Peyer's patch (tissue), 4 donors: ENCODE results near the gene ARID1A. TPM values are rescaled to one million over a fixed set of nuclear protein-coding genes. Genes with fewer than 3 reads are reported as not detected.

Experiments
- DNase-seq, 3 donors: peaks; one replicate each; pipeline ENCODE4 v3.0.0-alpha.2; 2017 to 2019
- H3K27ac ChIP-seq, 4 donors: fragments of 200-600 bp; sonication (generic); one replicate each; pipeline ENCODE4 v1.5.1; 2016 to 2019
- H3K27me3 ChIP-seq, 2 donors: fragments of 200-600 bp; sonication (generic); one replicate each; pipeline ENCODE4 v1.5.1; 2019
- H3K36me3 ChIP-seq, 3 donors: fragments of 200-600 bp; sonication (generic); one replicate each; pipeline ENCODE4 v1.5.1; 2016 to 2019
- H3K4me1 ChIP-seq, 4 donors: fragments of 200-600 bp; sonication (generic); one replicate each; pipeline ENCODE4 v1.5.1; 2016 to 2019
- H3K4me3 ChIP-seq, 4 donors: fragments of 200-600 bp; sonication (generic); 1 replicate in 3 of 4; 2 replicates in 1 of 4; pipeline ENCODE4 v1.5.1; 2016 to 2019; ENCODE audit warnings: mild to moderate bottlenecking in 1 of 4
- H3K9me3 ChIP-seq, 4 donors: fragments of 200-600 bp; sonication (generic); one replicate each; pipeline ENCODE4 v1.5.1; 2016 to 2019; ENCODE audit warnings: mild to moderate bottlenecking in 1 of 4
- POLR2A ChIP-seq, 2 donors: fragments of 450-650 bp; IDR thresholded peaks; one replicate each; pipeline ENCODE4 v1.5.1; 2017; ENCODE audit warnings: antibody characterized with exemption in 2 of 2, mild to moderate bottlenecking in 2 of 2, moderate library complexity in 2 of 2
- total RNA-seq, 4 donors: library from RNA; depleted of rRNA; stranded (reverse); fragments of >200 nt; gene quantifications; one replicate each; pipeline ENCODE4 v1.1.0, GENCODE V29; 2016
- TF ChIP-seq, protein P1 (sequence below), 6 experiments: fragments of 450-650 bp in 4 of 6; fragments of 200-600 bp in 2 of 6; sonication (generic) in 1 of 6; IDR thresholded peaks; one replicate each; pipeline ENCODE4 v1.5.1; 2017 to 2019; ENCODE audit warnings: antibody characterized with exemption in 6 of 6, mild to moderate bottlenecking in 3 of 6, moderate library complexity in 1 of 6

ARID1A gene
- total RNA-seq, 4 donors from 2014 or later: 49.4 to 90.8 (median 66.8) TPM

DNA sequence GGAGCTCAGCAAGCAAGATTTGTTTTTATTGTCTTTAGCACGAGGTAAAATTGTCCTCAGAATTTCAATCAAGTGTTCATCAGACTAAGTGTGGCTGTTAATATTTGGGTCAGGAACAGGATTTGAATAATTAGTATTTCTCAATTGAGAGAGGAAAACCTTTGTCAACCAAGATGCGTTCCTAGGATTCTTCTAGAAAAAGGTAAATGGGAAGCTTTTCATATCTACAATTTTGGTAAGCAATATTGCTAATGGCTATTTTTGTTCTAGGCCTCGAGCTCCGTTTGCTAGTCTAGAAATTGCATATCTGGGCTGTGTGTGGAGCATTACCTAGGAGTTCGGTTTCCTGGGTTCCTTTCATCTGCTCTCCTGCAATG lies 87.8 kb downstream of the ARID1A start:
- DNase-seq: no peak
- Histone ChIP-seq H3K4me1 (peaks cover 11 to 49% (median 18%) of the 10 kb centered on the region in 4 donors), H3K9me3 (no peaks in the 10 kb centered on the region), H3K4me3 (no peak overlapping the region), H3K27me3 (no peaks in the 10 kb centered on the region), H3K27ac (peak overlapping the region in 3 of 4 donors; percentile 38 to 58 (median 57)), H3K36me3 (peaks cover 0 to 33% (median 0%) of the 10 kb centered on the region in 3 donors)
- TF ChIP-seq, protein P1, sequence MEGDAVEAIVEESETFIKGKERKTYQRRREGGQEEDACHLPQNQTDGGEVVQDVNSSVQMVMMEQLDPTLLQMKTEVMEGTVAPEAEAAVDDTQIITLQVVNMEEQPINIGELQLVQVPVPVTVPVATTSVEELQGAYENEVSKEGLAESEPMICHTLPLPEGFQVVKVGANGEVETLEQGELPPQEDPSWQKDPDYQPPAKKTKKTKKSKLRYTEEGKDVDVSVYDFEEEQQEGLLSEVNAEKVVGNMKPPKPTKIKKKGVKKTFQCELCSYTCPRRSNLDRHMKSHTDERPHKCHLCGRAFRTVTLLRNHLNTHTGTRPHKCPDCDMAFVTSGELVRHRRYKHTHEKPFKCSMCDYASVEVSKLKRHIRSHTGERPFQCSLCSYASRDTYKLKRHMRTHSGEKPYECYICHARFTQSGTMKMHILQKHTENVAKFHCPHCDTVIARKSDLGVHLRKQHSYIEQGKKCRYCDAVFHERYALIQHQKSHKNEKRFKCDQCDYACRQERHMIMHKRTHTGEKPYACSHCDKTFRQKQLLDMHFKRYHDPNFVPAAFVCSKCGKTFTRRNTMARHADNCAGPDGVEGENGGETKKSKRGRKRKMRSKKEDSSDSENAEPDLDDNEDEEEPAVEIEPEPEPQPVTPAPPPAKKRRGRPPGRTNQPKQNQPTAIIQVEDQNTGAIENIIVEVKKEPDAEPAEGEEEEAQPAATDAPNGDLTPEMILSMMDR (IDR thresholded peaks at IDR 0.05): no peak
- no peak for TF ChIP-seq POLR2A (IDR thresholded peaks at IDR 0.05)

DNA sequence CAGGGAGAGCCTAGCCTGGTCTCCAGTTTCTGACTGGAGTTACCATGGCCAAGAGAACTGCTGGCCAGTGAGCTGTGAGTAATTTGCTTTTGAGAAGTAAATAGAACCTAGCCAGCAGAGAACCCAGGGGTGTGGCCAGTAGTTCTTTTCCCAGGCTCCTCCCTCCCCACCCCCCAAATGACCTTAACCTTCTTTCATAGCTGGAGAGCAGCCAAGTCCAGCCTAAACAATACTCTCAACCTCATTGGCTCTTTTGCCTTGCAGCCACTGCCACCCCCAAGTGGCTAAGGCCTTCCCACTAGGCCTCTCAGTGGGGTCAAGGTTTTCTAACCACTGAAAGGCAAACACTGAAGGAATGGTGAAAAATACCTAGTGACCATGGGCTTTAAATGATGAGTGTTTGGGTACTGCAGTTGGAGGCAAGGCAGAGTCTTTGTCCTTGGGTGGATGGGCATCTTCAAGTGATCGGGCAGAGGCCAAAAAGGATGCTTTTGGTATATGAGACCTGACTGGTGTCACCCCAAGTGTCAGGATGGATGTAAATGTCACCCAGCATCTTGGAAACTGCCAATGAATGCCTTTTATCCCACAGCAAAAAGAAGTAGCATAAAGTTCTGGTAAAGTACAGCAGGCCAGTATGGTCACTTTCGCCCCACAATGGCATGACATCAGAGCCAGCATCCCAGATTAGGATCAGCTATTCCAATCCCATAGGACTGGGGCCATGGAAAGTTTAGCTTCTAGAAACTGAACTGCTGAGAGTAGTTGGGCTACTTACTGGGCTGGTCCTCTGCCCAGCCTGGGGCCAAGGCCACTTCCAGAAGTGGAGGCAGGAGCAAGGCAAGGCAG lies 88.4 kb downstream of the ARID1A start:
- H3K4me3 ChIP-seq: no peak overlapping the region
- DNase-seq: peak in 1 of 3 donors; percentile 66
- peaks cover 11 to 49% (median 18%) of the 10 kb centered on the region in 4 donors for H3K4me1 ChIP-seq
- peaks cover 0 to 27% (median 0%) of the 10 kb centered on the region in 3 donors for H3K36me3 ChIP-seq
- peak overlapping the region; percentile 21 to 98 (median 58) for H3K27ac ChIP-seq
- no peaks in the 10 kb centered on the region for H3K9me3 ChIP-seq
- no peaks in the 10 kb centered on the region for H3K27me3 ChIP-seq
- TF ChIP-seq POLR2A (IDR thresholded peaks at IDR 0.05): no peak
- TF ChIP-seq, protein P1 (IDR thresholded peaks at IDR 0.05): no peak

DNA sequence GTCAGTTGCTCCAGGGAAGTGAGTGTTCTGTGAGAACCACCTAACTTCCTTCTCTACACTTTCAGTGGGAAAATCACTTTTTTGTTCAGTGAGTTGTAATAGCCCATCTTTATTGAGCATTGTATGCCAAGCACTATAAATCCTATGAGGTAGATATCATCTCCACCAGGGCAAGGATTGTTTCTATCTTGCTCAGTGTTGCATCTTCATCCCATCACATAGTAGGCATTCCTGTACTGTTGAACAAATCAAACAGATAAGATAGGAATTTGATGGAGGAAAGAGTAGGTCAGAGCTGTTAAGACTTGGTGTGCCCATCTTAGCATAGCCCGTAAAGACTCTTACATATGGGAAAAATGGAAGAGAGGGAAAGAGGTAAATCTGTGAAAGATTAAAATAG lies 89.1 kb downstream of the ARID1A start:
- Histone ChIP-seq H3K27me3 (no peaks in the 10 kb centered on the region), H3K27ac (peak overlapping the region; percentile 21 to 98 (median 58)), H3K36me3 (peaks cover 0 to 20% (median 0%) of the 10 kb centered on the region in 3 donors), H3K9me3 (no peaks in the 10 kb centered on the region), H3K4me1 (peaks cover 11 to 49% (median 18%) of the 10 kb centered on the region in 4 donors), H3K4me3 (no peak overlapping the region)
- no peak for TF ChIP-seq POLR2A (IDR thresholded peaks at IDR 0.05)
- TF ChIP-seq, protein P1 (IDR thresholded peaks at IDR 0.05): no peak
- no peak for DNase-seq

DNA sequence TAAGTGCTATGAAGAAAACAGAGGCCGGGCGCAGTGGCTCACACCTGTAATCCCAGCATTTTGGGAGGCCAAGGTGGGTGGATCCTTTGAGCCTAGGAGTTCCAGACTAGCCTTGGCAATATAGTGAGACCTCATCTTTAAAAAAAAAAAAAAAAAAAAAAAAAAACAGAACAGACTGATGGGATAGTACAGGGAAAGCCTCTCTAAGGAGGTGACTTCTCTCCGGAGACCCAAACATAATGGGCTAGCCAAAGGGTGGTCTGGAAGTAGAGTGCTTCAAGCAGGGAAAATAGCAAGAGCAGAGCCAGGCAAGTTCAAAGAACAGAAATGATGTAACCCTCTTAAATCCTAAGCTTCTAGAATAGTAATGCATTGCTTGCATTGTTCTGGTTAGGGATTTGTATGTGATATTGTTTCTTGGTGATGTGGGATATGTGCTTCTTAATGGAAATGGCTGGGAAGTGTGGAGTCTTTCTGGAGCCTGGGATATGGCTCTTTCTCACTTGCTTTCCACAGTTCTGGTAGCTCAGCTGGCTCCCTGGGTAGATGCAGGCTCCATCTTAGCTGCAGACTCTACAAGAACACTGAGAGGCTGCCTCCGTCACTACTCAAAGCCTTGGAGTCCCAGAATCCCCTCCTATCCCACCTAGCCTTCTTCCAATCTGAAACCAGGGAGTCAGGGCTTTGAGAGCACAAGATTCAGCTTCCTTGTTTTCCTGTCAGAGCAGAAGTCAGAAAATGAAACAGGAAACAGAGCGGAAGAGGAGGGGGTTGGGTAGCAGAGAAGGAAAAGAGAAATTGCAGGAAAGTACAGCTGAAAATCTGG lies 90.0 kb downstream of the ARID1A start:
- Histone ChIP-seq H3K27me3 (no peaks in the 10 kb centered on the region), H3K4me1 (peaks cover 11 to 49% (median 18%) of the 10 kb centered on the region in 4 donors), H3K27ac (peak overlapping the region; percentile 95 to 99 (median 98)), H3K36me3 (peaks cover 0 to 11% (median 0%) of the 10 kb centered on the region in 3 donors), H3K4me3 (no peak overlapping the region), H3K9me3 (no peaks in the 10 kb centered on the region)
- TF ChIP-seq POLR2A (IDR thresholded peaks at IDR 0.05): no peak
- TF ChIP-seq, protein P1 (IDR thresholded peaks at IDR 0.05): no peak
- DNase-seq: peak in 1 of 3 donors; percentile 46
